HG02610 (cell line): ENCODE results near the gene ABCA8.

ENCODE experiments used
- ATAC-seq: cut with Tn5 transposase; IDR thresholded peaks from one replicate; pipeline ENCODE4 v1.9.1; 2021; ENCODE audit warnings: mild to moderate bottlenecking, moderate library complexity; ENCODE audit not compliant: unreplicated experiment

Gene ABCA8

GRCh38 chr17:68870161-68870826, 84.9 kb downstream of the ABCA8 start:
- no peak for ATAC-seq

GRCh38 chr17:68868708-68869107, 86.5 kb downstream of the ABCA8 start:
- ATAC-seq, result no peak

- no peak for ATAC-seq
Measured at GRCh38 chr17:68867759-68868516, 87.3 kb downstream of the ABCA8 start.

- ATAC-seq, result no peak
Measured at GRCh38 chr17:68865584-68865983, 89.6 kb downstream of the ABCA8 start.

GRCh38 chr17:68863091-68863652, 92.0 kb downstream of the ABCA8 start:
- ATAC-seq, result no peak

GRCh38 chr17:68861602-68862001, 93.6 kb downstream of the ABCA8 start:
- ATAC-seq, result no peak

GRCh38 chr17:68860941-68861340, 94.3 kb downstream of the ABCA8 start:
- no peak for ATAC-seq

GRCh38 chr17:68854452-68854851, 100.7 kb downstream of the ABCA8 start:
- no peak for ATAC-seq

GRCh38 chr17:68853439-68853838, 101.8 kb downstream of the ABCA8 start:
- ATAC-seq, result no peak

GRCh38 chr17:68853036-68853435, 102.2 kb downstream of the ABCA8 start:
- ATAC-seq, result no peak

- no peak for ATAC-seq
Measured at GRCh38 chr17:68851890-68852289, 103.3 kb downstream of the ABCA8 start.

- no peak for ATAC-seq
Measured at GRCh38 chr17:68850749-68851510, 104.3 kb downstream of the ABCA8 start.

GRCh38 chr17:68849673-68850610, 105.2 kb downstream of the ABCA8 start:
- no peak for ATAC-seq

- no peak for ATAC-seq
Measured at GRCh38 chr17:68847711-68848110, 107.5 kb downstream of the ABCA8 start.

- no peak for ATAC-seq
Measured at GRCh38 chr17:68843522-68843921, 111.7 kb downstream of the ABCA8 start.

GRCh38 chr17:68840073-68840472, 115.1 kb downstream of the ABCA8 start:
- ATAC-seq, result no peak

GRCh38 chr17:68835071-68835470, 120.1 kb downstream of the ABCA8 start:
- ATAC-seq, result no peak

GRCh38 chr17:68834328-68834836, 120.8 kb downstream of the ABCA8 start:
- ATAC-seq, result no peak

- no peak for ATAC-seq
Measured at GRCh38 chr17:68832109-68832802, 122.9 kb downstream of the ABCA8 start.

- no peak for ATAC-seq
Measured at GRCh38 chr17:68831170-68831569, 124.0 kb downstream of the ABCA8 start.
